PFSK-1 (cell line): ENCODE data around the gene INPP5D.

ENCODE experiments used
- FOXP2 ChIP-seq: optimal IDR thresholded peaks from 2 replicates; pipeline ENCODE3; 2011; ENCODE audit warnings: borderline replicate concordance, control low read depth, inconsistent platforms; ENCODE audit not compliant: insufficient read depth; ENCODE audit errors: extremely low read length, extremely low read depth
- POLR2AphosphoS5 ChIP-seq: IDR thresholded peaks from 2 replicates; pipeline ENCODE4 v1.6.1; 2012; ENCODE audit warnings: low read depth, mild to moderate bottlenecking, control low read depth, low read length, moderate library complexity
- SIN3A ChIP-seq: IDR thresholded peaks from 2 replicates; pipeline ENCODE4 v1.6.1; 2012; ENCODE audit warnings: mild to moderate bottlenecking, low read length, moderate library complexity, borderline replicate concordance; ENCODE audit not compliant: insufficient read depth
- TAF1 ChIP-seq: IDR thresholded peaks from 2 replicates; pipeline ENCODE4 v1.6.1; 2012; ENCODE audit warnings: low read length, control low read depth, borderline replicate concordance; ENCODE audit not compliant: insufficient read depth
- TF ChIP-seq, protein P1 (sequence below), 2 experiments: IDR thresholded peaks; 2 replicates each; pipeline versions ENCODE4 v1.6.1 to v1.8.0; 2011 to 2012; ENCODE audit warnings: low read depth in 2 of 2, low read length in 2 of 2, control low read depth in 1 of 2, inconsistent platforms in 1 of 2, mild to moderate bottlenecking in 1 of 2, moderate library complexity in 1 of 2; ENCODE audit not compliant: insufficient read depth in 1 of 2

Gene INPP5D

DNA sequence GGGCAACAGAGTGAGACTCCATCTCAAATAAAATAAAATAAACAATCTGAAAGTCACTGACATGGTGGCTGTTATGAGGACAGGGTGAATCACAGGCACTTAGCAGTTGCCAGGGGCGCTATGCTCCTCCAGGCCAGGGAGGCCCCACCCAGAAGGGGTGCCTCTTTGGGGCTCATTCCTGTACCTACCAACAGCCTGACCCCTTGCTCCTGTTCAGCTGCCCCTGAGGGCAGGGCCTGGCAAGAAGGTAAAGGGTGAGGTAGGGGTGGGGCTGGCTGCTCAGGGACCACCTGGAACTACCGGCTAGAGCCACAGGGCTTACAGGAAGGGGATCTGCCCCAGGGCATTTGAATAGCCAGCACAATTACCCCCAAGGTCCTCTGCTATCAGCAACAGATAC is 60.3 kb downstream of the INPP5D start:
- TF ChIP-seq, protein P1, sequence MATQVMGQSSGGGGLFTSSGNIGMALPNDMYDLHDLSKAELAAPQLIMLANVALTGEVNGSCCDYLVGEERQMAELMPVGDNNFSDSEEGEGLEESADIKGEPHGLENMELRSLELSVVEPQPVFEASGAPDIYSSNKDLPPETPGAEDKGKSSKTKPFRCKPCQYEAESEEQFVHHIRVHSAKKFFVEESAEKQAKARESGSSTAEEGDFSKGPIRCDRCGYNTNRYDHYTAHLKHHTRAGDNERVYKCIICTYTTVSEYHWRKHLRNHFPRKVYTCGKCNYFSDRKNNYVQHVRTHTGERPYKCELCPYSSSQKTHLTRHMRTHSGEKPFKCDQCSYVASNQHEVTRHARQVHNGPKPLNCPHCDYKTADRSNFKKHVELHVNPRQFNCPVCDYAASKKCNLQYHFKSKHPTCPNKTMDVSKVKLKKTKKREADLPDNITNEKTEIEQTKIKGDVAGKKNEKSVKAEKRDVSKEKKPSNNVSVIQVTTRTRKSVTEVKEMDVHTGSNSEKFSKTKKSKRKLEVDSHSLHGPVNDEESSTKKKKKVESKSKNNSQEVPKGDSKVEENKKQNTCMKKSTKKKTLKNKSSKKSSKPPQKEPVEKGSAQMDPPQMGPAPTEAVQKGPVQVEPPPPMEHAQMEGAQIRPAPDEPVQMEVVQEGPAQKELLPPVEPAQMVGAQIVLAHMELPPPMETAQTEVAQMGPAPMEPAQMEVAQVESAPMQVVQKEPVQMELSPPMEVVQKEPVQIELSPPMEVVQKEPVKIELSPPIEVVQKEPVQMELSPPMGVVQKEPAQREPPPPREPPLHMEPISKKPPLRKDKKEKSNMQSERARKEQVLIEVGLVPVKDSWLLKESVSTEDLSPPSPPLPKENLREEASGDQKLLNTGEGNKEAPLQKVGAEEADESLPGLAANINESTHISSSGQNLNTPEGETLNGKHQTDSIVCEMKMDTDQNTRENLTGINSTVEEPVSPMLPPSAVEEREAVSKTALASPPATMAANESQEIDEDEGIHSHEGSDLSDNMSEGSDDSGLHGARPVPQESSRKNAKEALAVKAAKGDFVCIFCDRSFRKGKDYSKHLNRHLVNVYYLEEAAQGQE (IDR thresholded peaks at IDR 0.05; ENCODE audit: insufficient read depth in 1 of 2, low read depth in 2 of 2, low read length in 2 of 2): no peak
- TF ChIP-seq SIN3A: no peak
- no peak for TF ChIP-seq POLR2AphosphoS5
- no peak for TF ChIP-seq FOXP2
- no peak for TF ChIP-seq TAF1

DNA sequence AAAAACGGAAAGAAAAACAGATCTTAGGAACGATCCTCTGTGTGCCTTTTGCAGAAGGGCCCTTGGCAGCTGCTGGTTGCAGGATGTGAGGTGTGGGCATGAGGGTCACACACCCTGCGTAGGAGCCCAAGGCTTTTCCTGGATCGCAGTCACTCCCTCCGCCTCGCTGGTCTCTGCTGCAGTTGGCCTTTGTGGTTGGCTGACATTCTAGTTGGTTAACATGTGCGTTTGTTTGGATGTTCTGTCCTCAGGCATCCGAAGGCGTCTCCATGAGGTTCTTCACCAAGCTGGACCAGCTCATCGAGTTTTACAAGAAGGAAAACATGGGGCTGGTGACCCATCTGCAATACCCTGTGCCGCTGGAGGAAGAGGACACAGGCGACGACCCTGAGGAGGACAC is 61.7 kb downstream of the INPP5D start:
- TF ChIP-seq, protein P1 (IDR thresholded peaks at IDR 0.05; ENCODE audit: insufficient read depth in 1 of 2, low read depth in 2 of 2, low read length in 2 of 2): no peak
- TF ChIP-seq FOXP2 (no peak), TAF1 (no peak), POLR2AphosphoS5 (no peak), SIN3A (no peak)

DNA sequence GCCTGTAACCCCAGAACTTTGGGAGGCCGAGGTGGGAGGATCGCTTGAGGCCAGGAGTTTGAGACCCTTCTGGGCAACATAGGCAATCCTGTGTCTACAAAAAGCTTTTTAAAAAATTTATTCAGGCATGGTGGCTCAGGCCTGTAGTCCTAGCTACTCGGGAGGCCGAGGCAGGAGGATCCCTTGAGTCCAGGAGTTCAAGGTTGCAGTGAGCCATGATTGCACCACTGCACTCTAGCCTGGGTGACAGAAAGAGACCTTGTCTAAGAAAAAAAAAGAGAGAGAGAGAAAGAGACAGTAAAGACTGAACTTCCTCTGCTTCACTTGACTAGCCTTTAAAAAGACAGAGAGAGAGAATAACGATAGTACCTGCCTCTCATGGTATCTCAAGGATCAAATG is 62.4 kb downstream of the INPP5D start:
- no peak for TF ChIP-seq POLR2AphosphoS5
- no peak for TF ChIP-seq SIN3A

DNA sequence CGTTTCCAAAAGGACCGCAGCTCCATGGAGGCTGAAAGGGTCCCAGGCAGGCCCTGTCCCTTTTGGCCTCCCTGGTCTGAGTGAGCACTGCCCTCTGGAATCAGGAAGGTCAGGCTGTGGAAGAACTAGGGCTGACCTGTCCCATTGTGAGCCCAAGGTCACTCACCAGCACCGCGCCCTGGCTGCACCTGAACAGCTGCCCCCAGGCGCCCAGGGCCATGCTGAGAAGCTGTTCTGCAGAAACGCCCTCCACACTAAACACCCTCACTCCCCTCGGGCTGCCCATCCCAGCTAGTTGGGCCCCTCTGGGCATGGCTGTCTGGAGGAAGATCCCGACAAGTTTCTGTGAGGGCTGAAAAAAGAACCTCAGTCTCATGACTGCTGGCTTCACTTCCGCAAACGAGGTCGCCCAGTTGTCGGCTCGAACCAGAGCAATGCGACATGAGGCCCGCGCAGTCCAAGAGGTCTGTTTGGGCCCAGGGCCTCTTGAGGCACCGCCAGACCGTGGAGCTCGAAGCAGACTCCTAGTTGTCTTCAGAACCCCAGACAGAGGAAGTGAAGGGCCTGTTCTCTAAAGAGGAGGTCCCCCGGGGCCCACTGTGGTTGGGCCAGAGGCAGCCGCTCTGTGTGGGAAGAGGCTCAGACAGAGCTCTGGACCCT is 64.4 kb downstream of the INPP5D start:
- TF ChIP-seq TAF1: no peak
- TF ChIP-seq FOXP2: no peak
- no peak for TF ChIP-seq POLR2AphosphoS5
- TF ChIP-seq, protein P1 (IDR thresholded peaks at IDR 0.05; ENCODE audit: insufficient read depth in 1 of 2, low read depth in 2 of 2, low read length in 2 of 2): no peak
- TF ChIP-seq SIN3A: no peak

DNA sequence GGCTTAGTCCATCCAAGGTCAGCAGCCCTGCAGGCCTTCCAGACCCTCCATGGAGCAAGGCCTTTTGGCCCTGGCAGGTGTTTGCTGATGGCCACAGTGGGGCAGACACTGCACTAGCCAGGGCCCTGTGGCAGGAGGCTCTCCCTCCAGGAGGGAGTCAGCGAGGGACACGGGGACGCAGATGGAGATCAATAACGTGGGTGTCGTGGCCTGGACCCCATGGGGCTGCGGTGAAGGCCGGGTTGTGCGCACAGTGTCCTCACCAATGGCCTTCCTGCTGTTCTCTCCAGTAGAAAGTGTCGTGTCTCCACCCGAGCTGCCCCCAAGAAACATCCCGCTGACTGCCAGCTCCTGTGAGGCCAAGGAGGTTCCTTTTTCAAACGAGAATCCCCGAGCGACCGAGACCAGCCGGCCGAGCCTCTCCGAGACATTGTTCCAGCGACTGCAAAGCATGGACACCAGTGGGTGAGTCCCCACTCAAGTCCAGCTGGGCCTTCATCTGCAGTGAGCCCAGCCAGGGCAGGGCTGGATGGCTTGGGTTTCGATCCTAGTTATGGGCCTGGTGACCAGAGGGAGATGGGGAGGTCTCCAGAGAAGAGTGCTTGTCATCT is 65.4 kb downstream of the INPP5D start:
- TF ChIP-seq SIN3A: no peak
- no peak for TF ChIP-seq POLR2AphosphoS5
- TF ChIP-seq, protein P1 (IDR thresholded peaks at IDR 0.05; ENCODE audit: insufficient read depth in 1 of 2, low read depth in 2 of 2, low read length in 2 of 2): no peak
- TF ChIP-seq TAF1: no peak
- no peak for TF ChIP-seq FOXP2
